Measurements from ENCODE around the gene CASTOR2.

DNA sequence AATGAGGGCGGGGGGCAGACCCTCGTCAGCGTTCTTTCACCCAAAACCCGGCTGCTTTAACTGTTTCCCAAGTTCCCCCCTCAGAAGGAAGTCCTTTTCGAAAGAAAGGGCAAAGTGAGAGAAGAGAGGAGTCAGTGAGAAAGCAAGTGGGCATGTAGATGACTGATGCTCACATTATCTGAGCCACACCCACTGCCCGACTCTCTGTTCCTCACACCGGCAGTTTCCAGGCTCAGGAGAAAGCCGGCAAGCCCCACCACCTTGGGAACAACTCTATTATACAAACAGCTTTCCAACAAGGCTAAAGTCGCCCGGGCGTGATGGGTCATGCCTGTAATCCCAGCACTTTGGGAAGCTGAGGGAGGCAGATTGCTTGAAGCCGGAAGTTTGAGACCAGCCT, 86.0 kb downstream of the CASTOR2 start:
- TF ChIP-seq SNAI2 (CRISPR knock-in tag; IDR thresholded peaks at IDR 0.05): no peak
- TF ChIP-seq, protein P1, sequence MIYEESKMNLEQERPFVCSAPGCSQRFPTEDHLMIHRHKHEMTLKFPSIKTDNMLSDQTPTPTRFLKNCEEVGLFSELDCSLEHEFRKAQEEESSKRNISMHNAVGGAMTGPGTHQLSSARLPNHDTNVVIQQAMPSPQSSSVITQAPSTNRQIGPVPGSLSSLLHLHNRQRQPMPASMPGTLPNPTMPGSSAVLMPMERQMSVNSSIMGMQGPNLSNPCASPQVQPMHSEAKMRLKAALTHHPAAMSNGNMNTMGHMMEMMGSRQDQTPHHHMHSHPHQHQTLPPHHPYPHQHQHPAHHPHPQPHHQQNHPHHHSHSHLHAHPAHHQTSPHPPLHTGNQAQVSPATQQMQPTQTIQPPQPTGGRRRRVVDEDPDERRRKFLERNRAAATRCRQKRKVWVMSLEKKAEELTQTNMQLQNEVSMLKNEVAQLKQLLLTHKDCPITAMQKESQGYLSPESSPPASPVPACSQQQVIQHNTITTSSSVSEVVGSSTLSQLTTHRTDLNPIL (CRISPR knock-in tag; IDR thresholded peaks at IDR 0.05; ENCODE audit: low read depth): no peak
- TF ChIP-seq, protein P2, sequence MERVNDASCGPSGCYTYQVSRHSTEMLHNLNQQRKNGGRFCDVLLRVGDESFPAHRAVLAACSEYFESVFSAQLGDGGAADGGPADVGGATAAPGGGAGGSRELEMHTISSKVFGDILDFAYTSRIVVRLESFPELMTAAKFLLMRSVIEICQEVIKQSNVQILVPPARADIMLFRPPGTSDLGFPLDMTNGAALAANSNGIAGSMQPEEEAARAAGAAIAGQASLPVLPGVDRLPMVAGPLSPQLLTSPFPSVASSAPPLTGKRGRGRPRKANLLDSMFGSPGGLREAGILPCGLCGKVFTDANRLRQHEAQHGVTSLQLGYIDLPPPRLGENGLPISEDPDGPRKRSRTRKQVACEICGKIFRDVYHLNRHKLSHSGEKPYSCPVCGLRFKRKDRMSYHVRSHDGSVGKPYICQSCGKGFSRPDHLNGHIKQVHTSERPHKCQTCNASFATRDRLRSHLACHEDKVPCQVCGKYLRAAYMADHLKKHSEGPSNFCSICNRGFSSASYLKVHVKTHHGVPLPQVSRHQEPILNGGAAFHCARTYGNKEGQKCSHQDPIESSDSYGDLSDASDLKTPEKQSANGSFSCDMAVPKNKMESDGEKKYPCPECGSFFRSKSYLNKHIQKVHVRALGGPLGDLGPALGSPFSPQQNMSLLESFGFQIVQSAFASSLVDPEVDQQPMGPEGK (CRISPR knock-in tag; IDR thresholded peaks at IDR 0.05; ENCODE audit: borderline replicate concordance): no peak
- TF ChIP-seq TOX (CRISPR knock-in tag; IDR thresholded peaks at IDR 0.05; ENCODE audit: borderline replicate concordance): no peak
